Left renal pelvis (tissue), 4 donors: ENCODE results near the gene PAF1. TPM values are rescaled to one million over a fixed set of nuclear protein-coding genes. Genes with fewer than 3 reads are reported as not detected.
A peak's percentile ranks its signal among the peaks of the same experiment; 100 is the strongest.
"Not testable (repeated sequence)": the region's sequence is repeated elsewhere in the genome, so short reads cannot be mapped to it uniquely, and the experiment has no call there.

Source experiments
- DNase-seq, 4 donors: peaks; one replicate each; pipeline ENCODE4 v3.0.0-alpha.2; 2013; ENCODE audit warnings: low read depth in 4 of 4, low spot score in 3 of 4
- polyA plus RNA-seq, 4 donors: library from polyadenylated mRNA; unstranded; fragments of 120-200 nt; gene quantifications; one replicate each; pipeline ENCODE4 v1.2.1, GENCODE V29; 2013; ENCODE audit not compliant: insufficient read length in 4 of 4

Gene PAF1
- polyA plus RNA-seq, 4 donors, result 53.9 to 76.8 (median 65.2) TPM

GRCh38 chr19:39360599-39360998 lies 30.3 kb downstream of the PAF1 start:
- DNase-seq, result no peak

- no peak for DNase-seq
Observed at GRCh38 chr19:39359026-39359425, 31.9 kb downstream of the PAF1 start.

DNA sequence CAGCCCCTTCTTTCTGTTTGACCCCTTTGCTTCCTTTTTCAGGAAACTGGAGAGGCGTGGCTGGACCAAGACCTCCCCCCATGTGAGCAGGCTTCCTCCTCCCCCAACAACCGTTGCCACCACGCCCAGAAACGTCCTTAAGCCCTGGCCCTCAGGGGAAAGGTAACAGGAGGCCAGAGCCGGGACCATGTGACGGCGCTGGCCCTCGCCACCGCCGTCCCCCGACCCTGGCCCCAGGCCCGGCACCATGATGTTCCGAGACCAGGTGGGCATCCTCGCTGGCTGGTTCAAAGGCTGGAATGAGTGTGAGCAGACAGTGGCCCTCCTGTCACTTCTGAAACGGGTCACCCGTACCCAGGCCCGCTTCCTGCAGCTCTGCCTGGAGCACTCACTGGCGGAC lies 34.3 kb downstream of the PAF1 start:
- no peak for DNase-seq

DNA sequence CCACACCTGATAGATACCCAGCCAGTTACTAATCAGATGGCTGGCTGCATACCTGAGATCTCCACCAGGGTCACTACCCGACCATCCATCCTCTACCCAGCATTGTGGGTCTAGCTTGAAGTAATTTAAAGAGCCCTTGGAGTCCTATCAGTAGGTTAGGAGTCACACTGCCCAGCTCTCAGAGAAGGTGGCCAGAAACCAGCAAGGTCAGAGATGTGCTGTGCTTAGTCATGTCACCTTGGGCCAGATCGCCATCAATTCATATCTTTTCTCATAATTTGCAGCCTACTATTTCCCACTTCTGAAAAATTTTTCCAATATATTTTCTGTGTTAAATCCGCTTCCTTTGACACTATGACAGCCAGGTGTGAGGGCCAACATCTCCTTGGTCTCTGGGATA lies 34.8 kb downstream of the PAF1 start:
- DNase-seq, result no peak

GRCh38 chr19:39355253-39355652 lies 35.7 kb downstream of the PAF1 start:
- no peak for DNase-seq

DNA sequence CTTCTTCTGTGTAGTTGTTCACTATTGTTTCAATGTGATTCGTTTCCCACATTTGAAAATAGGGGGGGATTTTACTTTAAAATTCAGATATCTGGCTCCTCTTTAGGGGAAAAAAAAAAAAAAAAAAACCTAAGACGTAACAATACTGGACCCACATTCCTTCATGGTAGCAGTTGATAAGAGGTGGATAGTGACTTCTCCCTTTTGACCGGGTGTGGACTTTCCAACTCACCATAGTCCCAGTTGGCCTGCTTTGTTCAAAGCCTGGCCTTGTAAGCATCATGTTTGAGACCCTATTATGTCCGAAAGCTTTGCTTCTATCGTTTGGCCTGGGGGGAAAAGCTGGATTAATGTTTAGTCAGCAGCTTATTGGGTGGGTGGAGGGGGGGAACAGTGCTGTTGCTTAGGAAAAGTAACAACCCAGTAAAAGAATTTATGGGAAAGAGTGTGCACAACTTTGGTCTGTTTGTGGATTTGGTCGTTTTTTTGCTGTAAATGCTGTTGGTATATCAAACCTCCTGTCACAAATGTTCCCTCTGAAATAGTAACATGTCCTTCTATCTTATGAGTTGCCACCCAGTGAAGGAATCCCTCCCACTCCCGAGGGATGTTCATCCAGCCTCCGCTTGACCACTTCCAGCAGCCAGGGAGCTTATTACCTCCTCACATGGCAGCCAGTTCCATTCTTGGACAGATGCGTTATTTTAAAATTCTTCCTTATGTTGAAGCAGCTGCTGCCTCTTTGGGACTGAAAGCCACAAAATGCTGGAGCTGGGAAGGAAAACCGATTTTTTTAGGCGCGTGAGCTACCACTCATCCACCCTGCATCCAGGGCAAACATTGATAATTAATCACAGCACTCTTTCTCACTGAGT lies 38.3 kb downstream of the PAF1 start:
- DNase-seq, result no peak

DNA sequence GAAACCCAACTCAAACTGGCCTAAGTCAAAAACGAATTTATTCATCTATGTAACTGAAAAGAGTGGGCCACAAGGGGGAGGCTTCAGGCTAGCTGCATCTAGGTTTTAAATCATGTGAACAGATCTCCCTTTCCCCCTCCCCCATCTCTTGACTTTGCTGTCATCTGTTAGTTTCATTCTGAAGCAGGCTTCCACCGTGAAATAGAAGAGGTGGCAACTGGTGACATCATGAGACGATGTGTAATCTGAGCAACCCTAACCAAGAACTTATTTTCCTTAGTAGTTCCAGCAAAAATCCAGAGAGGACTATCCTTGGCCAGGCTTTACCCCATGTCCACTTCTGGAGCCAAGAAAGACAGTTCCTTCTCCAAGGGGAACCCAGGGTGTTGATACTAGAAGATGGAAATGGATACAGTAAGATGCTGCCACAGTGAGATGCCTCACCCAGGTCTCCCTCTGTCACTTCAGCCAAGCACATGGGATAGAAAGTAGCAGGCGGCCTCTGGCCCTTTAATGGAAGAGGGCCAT lies 39.3 kb downstream of the PAF1 start:
- no peak for DNase-seq

DNA sequence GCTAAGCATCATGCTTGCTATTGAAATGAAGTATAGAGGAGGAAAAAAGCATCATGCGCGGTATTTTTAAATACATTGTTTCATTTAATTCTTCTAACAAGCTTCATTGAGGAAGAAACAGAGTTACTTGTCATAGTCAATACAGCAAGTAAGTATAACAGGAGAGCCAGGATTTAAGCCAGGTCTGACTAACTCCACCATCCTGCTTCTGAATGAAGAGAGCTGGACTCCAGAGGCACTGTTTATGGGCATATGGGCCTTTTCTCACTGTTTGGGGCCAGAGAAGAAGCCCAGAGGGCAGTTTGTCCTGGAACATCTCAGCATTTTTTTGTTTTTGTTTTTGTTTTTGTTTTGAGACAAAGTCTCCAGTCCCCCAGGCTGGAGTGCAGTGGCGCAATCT lies 40.8 kb downstream of the PAF1 start:
- no peak for DNase-seq

GRCh38 chr19:39349326-39349725 lies 41.6 kb downstream of the PAF1 start:
- DNase-seq, result no peak

GRCh38 chr19:39347332-39348164 lies 43.4 kb downstream of the PAF1 start:
- no peak for DNase-seq

DNA sequence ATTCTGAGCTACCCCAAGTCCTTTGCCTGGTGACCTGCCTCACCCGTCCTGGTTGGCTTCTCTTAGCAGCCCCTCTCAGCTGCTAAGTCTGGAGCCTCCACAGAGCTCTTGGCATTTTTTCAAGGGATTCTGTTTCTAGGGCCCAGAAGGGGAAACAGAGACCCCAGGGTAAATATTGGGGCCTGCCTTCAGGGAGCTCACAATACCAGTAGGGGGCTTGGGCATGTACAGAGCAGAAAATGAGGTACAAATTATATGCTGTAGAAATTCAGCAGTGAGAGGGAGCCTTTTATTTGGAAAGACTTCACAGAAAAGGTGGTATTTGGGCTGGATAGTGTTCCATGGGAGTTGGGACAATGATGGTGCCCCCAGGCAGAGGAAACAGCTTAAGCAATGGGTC lies 45.0 kb downstream of the PAF1 start:
- DNase-seq, result no peak

DNA sequence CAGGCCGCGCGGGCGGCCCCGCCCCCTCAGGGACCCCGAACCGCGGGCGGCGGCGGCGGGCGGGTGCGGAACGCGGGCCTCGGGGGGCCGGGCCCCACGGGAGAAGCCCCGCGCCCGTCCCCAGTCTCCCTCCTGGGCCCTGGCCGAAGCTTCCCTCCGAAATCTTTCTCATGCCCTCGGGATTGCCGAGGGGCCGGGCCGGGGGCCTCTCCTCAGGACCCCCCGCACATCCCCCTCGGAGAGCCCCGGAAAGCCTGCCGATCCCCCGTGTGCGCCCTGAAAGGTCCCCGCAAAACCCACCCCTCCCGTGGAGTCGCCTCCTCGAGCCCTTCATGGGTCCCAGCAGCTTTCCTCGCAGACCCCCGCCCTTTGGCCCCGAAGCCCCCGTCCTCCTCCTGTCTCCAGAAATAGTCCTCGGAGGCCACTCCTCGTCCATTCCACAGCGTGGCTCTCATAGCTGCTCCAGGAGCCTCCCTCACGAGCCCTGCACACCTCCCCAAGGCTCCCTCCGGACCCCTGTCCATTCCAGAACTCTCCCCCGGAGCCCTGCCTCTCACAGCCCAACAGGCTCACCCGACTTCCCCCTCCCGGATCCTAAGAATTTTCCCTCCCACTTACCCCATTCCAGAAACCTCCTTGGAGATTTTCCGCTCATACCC lies 48.1 kb downstream of the PAF1 start:
- DNase-seq, result no peak

GRCh38 chr19:39341719-39342604 lies 48.9 kb downstream of the PAF1 start, which contains the start of gene SAMD4B:
Gene SAMD4B (plus strand): TSS chr19:39342421. CDS start chr19:39356894, 14,473 bp downstream.
- peak; percentile 93 to 97 (median 94) for DNase-seq

DNA sequence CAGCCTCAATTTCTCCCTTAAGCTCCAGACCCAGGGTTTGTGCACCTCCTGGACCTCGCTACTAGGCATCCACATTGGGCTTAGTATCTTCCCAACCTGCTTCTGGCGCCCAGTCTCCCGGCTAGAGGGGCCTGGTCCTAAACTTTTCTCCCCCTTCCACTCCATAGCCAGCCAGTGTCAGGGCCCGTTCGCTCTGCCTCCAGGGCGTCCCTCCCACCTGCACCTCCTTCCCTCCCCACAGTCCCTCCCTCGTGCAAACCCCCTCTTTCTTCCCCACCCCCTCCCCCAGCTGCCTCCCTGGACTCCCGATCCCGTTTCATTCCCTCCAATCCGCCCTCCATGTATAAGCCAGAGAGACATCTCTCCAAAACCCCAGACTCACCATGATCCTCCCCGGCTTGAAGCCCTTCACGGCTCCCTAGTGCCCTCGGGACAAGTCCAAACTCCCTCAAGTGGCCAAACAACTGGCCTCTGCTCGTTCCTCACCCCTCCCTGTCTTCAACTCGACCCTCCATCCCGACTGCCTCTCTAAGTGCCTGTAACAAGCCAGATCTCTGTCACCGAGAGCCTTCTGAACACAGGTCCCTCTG lies 49.7 kb downstream of the PAF1 start:
- DNase-seq, result peak in 1 of 4 donors; percentile 24

DNA sequence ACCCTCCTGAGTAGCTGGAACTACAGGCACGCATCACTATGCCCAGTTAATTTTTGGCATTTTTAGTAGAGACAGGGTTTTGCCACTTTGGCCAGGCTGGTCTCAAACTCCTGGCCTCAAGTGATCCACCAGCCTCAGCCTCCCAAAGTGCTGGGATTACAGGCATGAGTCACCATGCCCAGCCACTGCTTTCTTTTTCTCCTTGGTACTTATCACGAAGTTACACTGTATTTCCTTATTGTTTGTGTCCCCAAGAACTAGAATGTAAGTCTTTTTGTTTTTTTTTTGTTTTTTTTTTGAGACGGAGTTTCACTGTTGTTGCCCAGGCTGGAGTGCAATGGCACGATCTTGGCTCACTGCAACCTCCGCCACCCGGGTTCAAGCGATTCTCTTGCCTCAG lies 50.8 kb downstream of the PAF1 start:
- not testable (repeated sequence) for DNase-seq

- DNase-seq, result no peak
Observed at GRCh38 chr19:39339674-39340073, 51.2 kb downstream of the PAF1 start.

DNA sequence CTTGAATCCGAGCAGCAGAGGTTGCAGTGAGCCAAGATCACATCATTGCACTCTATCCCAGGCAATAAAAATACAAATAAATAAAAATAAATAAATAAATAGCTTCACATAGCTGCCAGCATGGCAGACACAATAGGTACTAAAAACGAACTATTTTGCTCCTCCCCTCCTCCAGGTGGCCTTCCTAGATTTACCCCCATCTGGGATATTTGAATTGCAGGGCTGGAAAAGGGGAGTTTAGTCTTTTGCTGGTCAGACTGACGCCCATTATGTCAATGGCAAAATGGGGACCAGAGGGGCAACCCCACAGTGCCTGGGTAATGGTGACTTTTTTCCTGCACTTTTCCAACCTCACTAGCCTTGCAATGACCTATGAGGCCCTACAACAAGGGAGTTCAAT lies 54.4 kb downstream of the PAF1 start:
- no peak for DNase-seq
